Keratinocyte (primary cell): ENCODE measurements around the gene URGCP. TPM values are rescaled to one million over a fixed set of nuclear protein-coding genes. Genes with fewer than 3 reads are reported as not detected.

ENCODE experiments used
- DNase-seq: peaks from one replicate; pipeline ENCODE4 v3.0.0-alpha.2; 2011; ENCODE audit warnings: low read depth, missing footprints, low spot score
- FAIRE-seq: peaks from 2 replicates; lab custom pipeline; 2011; peaks lifted over from hg19 to GRCh38; lab: Jason Lieb, UNC
- H2AFZ ChIP-seq: 2 replicates; pipeline ENCODE4 v1.6.0; 2012; ENCODE audit warnings: low read length, control low read depth, inconsistent platforms; ENCODE audit not compliant: control insufficient read depth
- H3K27ac ChIP-seq: 2 replicates; pipeline ENCODE4 v1.5.1; 2011; ENCODE audit warnings: low read length; ENCODE audit not compliant: control insufficient read depth, insufficient read depth
- H3K27me3 ChIP-seq: 3 replicates; pipeline ENCODE4 v1.6.0; 2011; ENCODE audit warnings: low read length; ENCODE audit not compliant: control insufficient read depth, insufficient read depth; ENCODE audit errors: extremely low read depth
- H3K36me3 ChIP-seq, 2 experiments: 2 replicates in 1 of 2; 3 replicates in 1 of 2; pipeline ENCODE4 v1.5.1; 2011; ENCODE audit warnings: low read length in 2 of 2, mild to moderate bottlenecking in 1 of 2; ENCODE audit not compliant: control insufficient read depth in 2 of 2, insufficient read depth in 2 of 2; ENCODE audit errors: extremely low read depth in 1 of 2
- H3K4me1 ChIP-seq: 3 replicates; pipeline ENCODE4 v1.5.1; 2011; ENCODE audit warnings: low read length; ENCODE audit not compliant: control insufficient read depth, insufficient read depth; ENCODE audit errors: extremely low read depth
- H3K4me2 ChIP-seq: 3 replicates; pipeline ENCODE4 v1.6.0; 2011; ENCODE audit warnings: low read depth, low read length; ENCODE audit not compliant: control insufficient read depth, insufficient read depth; ENCODE audit errors: extremely low read depth
- H3K4me3 ChIP-seq, 3 experiments: fragments of 200-600 bp in 1 of 3; sonication (generic) in 1 of 3; 2 replicates in 2 of 3; 3 replicates in 1 of 3; pipeline ENCODE4 v1.5.1; 2011 to 2016; ENCODE audit warnings: low read length in 3 of 3, mild to moderate bottlenecking in 3 of 3, control low read depth in 2 of 3, inconsistent platforms in 1 of 3, low read depth in 1 of 3, mixed read lengths in 1 of 3, mixed run types in 1 of 3, moderate library complexity in 1 of 3; ENCODE audit not compliant: control insufficient read depth in 2 of 3, insufficient read depth in 2 of 3; ENCODE audit errors: extremely low read depth in 1 of 3
- H3K79me2 ChIP-seq: 2 replicates; pipeline ENCODE4 v1.6.0; 2012; ENCODE audit warnings: low read length; ENCODE audit not compliant: control insufficient read depth, insufficient read depth
- H3K9ac ChIP-seq: 3 replicates; pipeline ENCODE4 v1.6.0; 2011; ENCODE audit warnings: low read length; ENCODE audit not compliant: control insufficient read depth, insufficient read depth; ENCODE audit errors: extremely low read depth
- H3K9me1 ChIP-seq: 3 replicates; pipeline ENCODE4 v1.6.0; 2011; ENCODE audit warnings: low read length; ENCODE audit not compliant: control insufficient read depth, insufficient read depth; ENCODE audit errors: extremely low read depth
- H3K9me3 ChIP-seq: 2 replicates; pipeline ENCODE4 v1.5.1; 2012; ENCODE audit warnings: low read depth, low read length; ENCODE audit not compliant: control insufficient read depth
- H4K20me1 ChIP-seq: 3 replicates; pipeline ENCODE4 v1.6.0; 2011; ENCODE audit warnings: low read length; ENCODE audit not compliant: control insufficient read depth, insufficient read depth; ENCODE audit errors: extremely low read depth
- EZH2 ChIP-seq: IDR thresholded peaks from one replicate; pipeline ENCODE4 v1.6.1; 2012; ENCODE audit warnings: inconsistent platforms, mild to moderate bottlenecking, low read length, moderate library complexity
- dilution Hi-C: fragments of 300-500 bp; cut with MboI; formaldehyde crosslinking; loops from one replicate; pipeline ENCODE4 v1.7.0; 2020; ENCODE audit warnings: low sequenced_read_pairs; ENCODE audit not compliant: extremely low pct_ligation_motif_present
- polyA plus RNA-seq, 5 experiments: library from polyadenylated mRNA; depleted of rRNA in 3 of 5; stranded (reverse) in 3 of 5; stranded (forward) in 1 of 5; unstranded in 1 of 5; fragments of >200 nt; gene quantifications; 1 replicate in 1 of 5; 2 replicates in 3 of 5; 3 replicates in 1 of 5; pipeline versions ENCODE4 v1.2.1 to v1.2.3, GENCODE V29; 2011 to 2012; ENCODE audit warnings: missing spikeins in 2 of 5, low read depth in 1 of 5, low replicate concordance in 1 of 5
- TF ChIP-seq, protein P1 (sequence below), 3 experiments: IDR thresholded peaks in 1 of 3; conservative IDR thresholded peaks in 1 of 3; optimal IDR thresholded peaks in 1 of 3; 2 replicates in 2 of 3; 3 replicates in 1 of 3; pipeline versions ENCODE3 to v1.5.1; 2011; ENCODE audit warnings: low read length in 3 of 3, mild to moderate bottlenecking in 3 of 3, moderate library complexity in 2 of 3, control low read depth in 1 of 3, inconsistent platforms in 1 of 3; ENCODE audit not compliant: insufficient read depth in 2 of 3; ENCODE audit errors: extremely low read depth in 1 of 3

URGCP gene
- polyA plus RNA-seq, 1 donor (not counting 4 experiments of a cell fraction or from before 2014, with no cell fraction given), result 27.6 TPM

DNA sequence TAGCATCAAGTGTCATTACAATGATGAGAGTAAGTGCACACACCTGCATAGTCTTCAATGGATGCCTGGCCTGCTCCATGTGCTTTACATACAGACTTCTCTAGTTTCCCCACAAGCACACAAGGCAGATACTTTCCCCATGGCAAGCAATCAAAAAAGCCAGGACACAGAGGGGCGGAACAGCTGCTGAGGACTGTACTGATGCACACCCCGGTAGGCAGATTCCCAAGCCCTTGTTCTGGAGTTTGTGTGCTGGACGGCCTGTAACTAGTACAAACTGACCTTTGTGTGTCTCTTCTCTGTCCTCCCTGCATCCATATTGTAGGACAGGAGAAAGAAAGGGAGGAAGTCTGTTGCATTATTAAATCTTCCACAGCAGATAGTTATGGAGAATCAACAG, 45.6 kb upstream of the URGCP start:
- H3K9me1 ChIP-seq, result no peaks in the 10 kb centered on the region
- no peaks in the 10 kb centered on the region for H3K27me3 ChIP-seq
- no peaks in the 10 kb centered on the region for H3K4me1 ChIP-seq
- no peak overlapping the region for H3K4me3 ChIP-seq
- no peak overlapping the region for H2AFZ ChIP-seq
- H3K4me2 ChIP-seq, result no peak overlapping the region
- no peaks in the 10 kb centered on the region for H4K20me1 ChIP-seq
- DNase-seq (no peak), FAIRE-seq (no peak)
- H3K79me2 ChIP-seq, result no peaks in the 10 kb centered on the region
- H3K36me3 ChIP-seq, result peaks cover 0 to 2% of the 10 kb centered on the region in 2 experiments
- no peak overlapping the region for H3K27ac ChIP-seq
- H3K9me3 ChIP-seq, result no peaks in the 10 kb centered on the region
- dilution Hi-C loops, result no loop called here
- TF ChIP-seq EZH2, result no peak
- TF ChIP-seq, protein P1, sequence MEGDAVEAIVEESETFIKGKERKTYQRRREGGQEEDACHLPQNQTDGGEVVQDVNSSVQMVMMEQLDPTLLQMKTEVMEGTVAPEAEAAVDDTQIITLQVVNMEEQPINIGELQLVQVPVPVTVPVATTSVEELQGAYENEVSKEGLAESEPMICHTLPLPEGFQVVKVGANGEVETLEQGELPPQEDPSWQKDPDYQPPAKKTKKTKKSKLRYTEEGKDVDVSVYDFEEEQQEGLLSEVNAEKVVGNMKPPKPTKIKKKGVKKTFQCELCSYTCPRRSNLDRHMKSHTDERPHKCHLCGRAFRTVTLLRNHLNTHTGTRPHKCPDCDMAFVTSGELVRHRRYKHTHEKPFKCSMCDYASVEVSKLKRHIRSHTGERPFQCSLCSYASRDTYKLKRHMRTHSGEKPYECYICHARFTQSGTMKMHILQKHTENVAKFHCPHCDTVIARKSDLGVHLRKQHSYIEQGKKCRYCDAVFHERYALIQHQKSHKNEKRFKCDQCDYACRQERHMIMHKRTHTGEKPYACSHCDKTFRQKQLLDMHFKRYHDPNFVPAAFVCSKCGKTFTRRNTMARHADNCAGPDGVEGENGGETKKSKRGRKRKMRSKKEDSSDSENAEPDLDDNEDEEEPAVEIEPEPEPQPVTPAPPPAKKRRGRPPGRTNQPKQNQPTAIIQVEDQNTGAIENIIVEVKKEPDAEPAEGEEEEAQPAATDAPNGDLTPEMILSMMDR (optimal IDR thresholded peaks at IDR 0.05 in 1 of 3, IDR thresholded peaks at IDR 0.05 in 1 of 3, conservative IDR thresholded peaks at IDR 0.05 in 1 of 3; ENCODE audit: extremely low read depth in 1 of 3, insufficient read depth in 2 of 3, low read length in 3 of 3), result no peak
- no peak overlapping the region for H3K9ac ChIP-seq

DNA sequence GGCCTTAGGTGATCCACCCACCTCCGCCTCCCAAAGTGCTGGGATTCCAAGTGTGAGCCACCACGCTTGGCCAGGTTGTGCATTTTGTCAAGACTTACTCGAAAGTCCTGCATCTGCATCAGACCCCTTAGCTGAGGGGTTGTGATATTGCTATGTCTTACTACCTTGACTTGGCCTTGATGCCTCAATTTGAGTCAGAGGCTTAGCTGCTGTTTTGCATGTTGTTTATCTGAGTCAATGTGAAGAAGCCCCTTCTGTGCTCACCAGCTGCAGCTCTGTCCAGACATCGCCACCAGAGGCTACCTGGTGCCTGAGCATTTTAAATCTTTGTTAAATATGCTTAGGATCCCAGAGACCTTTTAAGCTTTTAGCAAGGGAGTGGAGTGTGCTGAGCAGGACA, 37.9 kb upstream of the URGCP start:
- dilution Hi-C loops, result no loop called here

More for the DNA sequence above, 37.9 kb upstream of the URGCP start:
- no peaks in the 10 kb centered on the region for H4K20me1 ChIP-seq
- no peak overlapping the region for H2AFZ ChIP-seq
- H3K9me3 ChIP-seq, result no peaks in the 10 kb centered on the region
- H3K36me3 ChIP-seq, result no peaks in the 10 kb centered on the region
- H3K27me3 ChIP-seq, result no peaks in the 10 kb centered on the region
- TF ChIP-seq, protein P1 (optimal IDR thresholded peaks at IDR 0.05 in 1 of 3, IDR thresholded peaks at IDR 0.05 in 1 of 3, conservative IDR thresholded peaks at IDR 0.05 in 1 of 3; ENCODE audit: extremely low read depth in 1 of 3, insufficient read depth in 2 of 3, low read length in 3 of 3), result no peak
- no peak for TF ChIP-seq EZH2
- H3K9me1 ChIP-seq, result no peaks in the 10 kb centered on the region
- H3K27ac ChIP-seq, result no peak overlapping the region
- DNase-seq, result no peak
- FAIRE-seq, result no peak
- no peak overlapping the region for H3K4me3 ChIP-seq
- no peak overlapping the region for H3K9ac ChIP-seq
- H3K4me2 ChIP-seq, result no peak overlapping the region
- H3K79me2 ChIP-seq, result no peaks in the 10 kb centered on the region
- no peaks in the 10 kb centered on the region for H3K4me1 ChIP-seq
